Measurements from ENCODE around the gene LONP2.
"Not testable (repeated sequence)": the region's sequence is repeated elsewhere in the genome, so short reads cannot be mapped to it uniquely, and the experiment has no call there.

Gene LONP2

GRCh38 chr16:48347980-48348379, 103.9 kb downstream of the LONP2 start:
- DNase-seq = no peak

GRCh38 chr16:48350736-48351135, 106.6 kb downstream of the LONP2 start:
- no peak for DNase-seq

GRCh38 chr16:48352648-48353390, 108.7 kb downstream of the LONP2 start:
- DNase-seq = no peak

- DNase-seq = no peak
Measured at GRCh38 chr16:48353565-48354163, 109.6 kb downstream of the LONP2 start.

- DNase-seq = not testable (repeated sequence)
Measured at GRCh38 chr16:48354385-48354784, 110.3 kb downstream of the LONP2 start.

GRCh38 chr16:48354877-48355855, 111.1 kb downstream of the LONP2 start:
- no peak for DNase-seq

GRCh38 chr16:48356633-48357376, 112.7 kb downstream of the LONP2 start:
- DNase-seq = no peak

GRCh38 chr16:48358419-48358818, 114.3 kb downstream of the LONP2 start:
- DNase-seq = no peak

- DNase-seq = no peak
Measured at GRCh38 chr16:48359983-48360382, 115.9 kb downstream of the LONP2 start.

- no peak for DNase-seq
Measured at GRCh38 chr16:48361012-48361411, 116.9 kb downstream of the LONP2 start.

GRCh38 chr16:48361540-48362144, 117.5 kb downstream of the LONP2 start:
- no peak for DNase-seq

GRCh38 chr16:48365025-48365600, 121.0 kb downstream of the LONP2 start:
- no peak for DNase-seq

GRCh38 chr16:48365601-48366164, 121.6 kb downstream of the LONP2 start:
- no peak for DNase-seq

GRCh38 chr16:48366165-48367093, 122.3 kb downstream of the LONP2 start:
- DNase-seq = no peak

- no peak for DNase-seq
Measured at GRCh38 chr16:48367441-48368049, 123.4 kb downstream of the LONP2 start.

- no peak for DNase-seq
Measured at GRCh38 chr16:48369765-48370164, 125.7 kb downstream of the LONP2 start.

GRCh38 chr16:48370229-48370628, 126.1 kb downstream of the LONP2 start:
- DNase-seq = no peak

GRCh38 chr16:48370668-48371392, 126.7 kb downstream of the LONP2 start:
- not testable (repeated sequence) for DNase-seq

GRCh38 chr16:48371393-48371780, 127.3 kb downstream of the LONP2 start:
- DNase-seq = no peak

Data from NCI-H2081 treated with DMSO at 0.1 percent for 48 hours (cell line).